Jurkat, Clone E6-1 (cell line): Measurements from ENCODE around the gene MMP13.
"Not testable (repeated sequence)": the region's sequence is repeated elsewhere in the genome, so short reads cannot be mapped to it uniquely, and the experiment has no call there.

Source experiments
- DNase-seq: peaks from one replicate; pipeline ENCODE4 v3.0.0-alpha.2; 2011; ENCODE audit warnings: low read depth, low spot score
- H3K4me3 ChIP-seq: 2 replicates; pipeline ENCODE4 v1.5.1; 2011; ENCODE audit warnings: mild to moderate bottlenecking, low read length, control low read depth, moderate library complexity

MMP13 gene

GRCh38 chr11:102914238-102915043 is 41.1 kb downstream of the MMP13 start:
- DNase-seq: peak; percentile 14

GRCh38 chr11:102912482-102912830 is 43.1 kb downstream of the MMP13 start:
- no peak for DNase-seq
- H3K4me3 ChIP-seq: no peak overlapping the region

More at GRCh38 chr11:102914238-102915043, 41.1 kb downstream of the MMP13 start:
- H3K4me3 ChIP-seq: no peak overlapping the region

- DNase-seq: no peak
- no peak overlapping the region for H3K4me3 ChIP-seq
These were observed 43.6 kb downstream of the MMP13 start for GRCh38 chr11:102911758-102912481.

GRCh38 chr11:102905848-102906247 is 49.7 kb downstream of the MMP13 start:
- DNase-seq, H3K4me3 ChIP-seq: not testable (repeated sequence)

- not testable (repeated sequence) for H3K4me3 ChIP-seq, DNase-seq
These were observed 51.6 kb downstream of the MMP13 start for GRCh38 chr11:102903895-102904294.

- H3K4me3 ChIP-seq: no peak overlapping the region
- no peak for DNase-seq
These were observed 55.2 kb downstream of the MMP13 start for GRCh38 chr11:102900346-102900745.
